HG03558 (cell line): ENCODE measurements around the gene TENT4A.

ENCODE experiments used
- ATAC-seq: cut with Tn5 transposase; IDR thresholded peaks from one replicate; pipeline ENCODE4 v1.9.1; 2021; ENCODE audit warnings: moderate number of reproducible peaks; ENCODE audit not compliant: unreplicated experiment; ENCODE audit errors: extremely low read depth

TENT4A gene

DNA sequence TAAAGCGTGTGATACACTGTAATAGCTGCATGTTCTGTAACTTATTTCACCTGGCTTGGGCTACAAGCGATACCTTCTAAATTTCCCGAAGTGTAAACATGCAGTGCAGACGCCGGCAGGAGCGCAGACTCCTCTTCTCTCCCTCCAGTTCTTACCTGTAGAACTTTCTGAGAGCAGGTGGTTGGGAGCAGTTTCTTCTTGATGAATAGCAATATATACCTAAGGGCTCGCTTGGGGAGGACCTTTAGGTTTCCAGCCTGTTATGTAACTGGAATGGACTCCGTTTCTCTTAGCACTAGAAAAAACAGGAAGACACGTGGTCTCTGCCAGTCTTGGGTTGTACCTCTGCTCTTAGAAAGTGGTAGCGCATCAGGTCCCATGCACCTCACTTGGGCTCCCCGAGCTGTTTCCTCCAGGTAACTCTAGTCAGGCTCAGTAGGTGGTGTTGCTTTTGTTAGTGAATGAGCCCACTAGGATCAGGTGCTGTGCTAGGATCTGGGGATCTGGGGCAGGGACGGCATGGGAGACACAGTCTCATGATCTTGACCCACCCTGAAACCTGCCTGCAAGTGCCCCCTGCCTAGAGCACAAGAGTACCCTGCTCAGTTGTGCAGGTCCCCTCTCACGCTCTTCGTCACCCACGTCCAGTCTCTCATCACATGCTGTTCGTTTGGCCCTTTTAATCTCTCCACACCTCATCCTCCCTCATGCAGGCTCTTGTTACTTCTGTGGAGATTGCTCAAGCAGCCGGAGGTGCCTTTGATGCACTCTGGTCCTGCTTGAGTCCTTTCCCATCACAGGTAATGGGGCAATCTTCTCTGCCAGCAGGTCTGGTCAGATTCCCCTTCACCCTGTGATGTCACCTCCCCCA lies 2.8 kb downstream of the TENT4A start:
- no peak for ATAC-seq

DNA sequence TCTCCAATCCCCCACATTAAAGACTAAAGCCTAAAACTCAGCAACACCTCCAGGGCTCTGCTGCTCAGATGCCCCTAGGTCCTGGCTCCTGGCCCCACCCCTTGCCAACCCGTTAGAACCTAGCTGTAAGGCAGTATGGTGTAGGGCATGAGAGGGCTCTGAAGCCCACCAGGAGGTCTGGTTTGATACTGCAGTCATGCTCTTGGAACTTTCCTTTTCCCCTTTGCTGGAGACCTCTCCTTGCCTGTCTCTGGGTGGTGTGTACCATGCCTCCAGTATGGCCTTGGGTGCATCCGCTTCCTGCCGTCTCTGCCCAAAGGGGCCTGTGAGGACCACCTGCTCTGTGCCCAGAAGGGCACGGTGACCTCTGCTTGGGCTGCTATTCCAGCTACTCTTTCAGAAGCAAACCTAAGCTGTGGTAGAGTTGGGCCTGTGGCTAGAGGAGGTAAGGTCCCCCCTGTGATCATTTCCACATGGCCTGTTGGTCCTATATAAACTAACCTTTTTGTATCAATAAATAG lies 3.5 kb downstream of the TENT4A start:
- no peak for ATAC-seq

DNA sequence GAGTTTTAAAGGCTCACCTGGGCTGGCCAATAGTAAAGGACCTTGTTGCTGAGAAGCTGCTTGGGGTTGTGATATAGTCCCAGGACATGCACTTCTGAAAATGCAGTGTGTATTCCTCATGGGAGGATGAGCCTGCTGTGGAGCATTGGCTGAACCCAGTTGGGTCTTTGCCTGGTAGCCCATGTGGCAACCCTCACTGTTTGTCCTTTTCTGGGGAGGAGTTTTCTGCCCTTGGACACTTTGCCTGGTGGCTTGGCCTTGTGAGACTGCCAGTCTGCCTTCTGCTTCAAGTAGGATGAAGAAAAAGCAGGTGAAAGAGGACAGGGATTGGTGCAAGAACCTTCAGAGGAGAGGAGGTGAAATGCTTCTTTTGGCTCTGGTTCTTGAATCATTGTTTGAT lies 4.0 kb downstream of the TENT4A start:
- ATAC-seq: no peak

DNA sequence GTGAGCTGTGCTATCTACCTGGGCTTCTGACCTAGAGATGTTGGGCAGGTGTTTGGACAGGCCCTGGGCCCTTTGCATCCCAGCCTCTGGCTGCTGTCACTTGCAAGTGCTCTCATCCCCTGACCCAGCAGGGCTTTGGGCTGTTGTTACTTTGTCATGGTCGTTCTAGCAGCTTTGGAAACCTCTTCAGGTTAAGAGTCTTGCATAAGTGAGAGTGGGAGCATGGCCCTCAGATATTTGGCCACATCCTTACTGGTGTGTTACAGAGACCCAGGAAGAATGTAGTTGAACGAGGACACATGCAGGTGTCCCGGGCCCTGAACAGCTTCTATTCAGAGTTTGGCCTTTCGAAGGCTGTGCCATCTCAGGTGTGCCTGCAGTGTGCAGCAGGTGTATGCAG lies 4.5 kb downstream of the TENT4A start:
- ATAC-seq: no peak

DNA sequence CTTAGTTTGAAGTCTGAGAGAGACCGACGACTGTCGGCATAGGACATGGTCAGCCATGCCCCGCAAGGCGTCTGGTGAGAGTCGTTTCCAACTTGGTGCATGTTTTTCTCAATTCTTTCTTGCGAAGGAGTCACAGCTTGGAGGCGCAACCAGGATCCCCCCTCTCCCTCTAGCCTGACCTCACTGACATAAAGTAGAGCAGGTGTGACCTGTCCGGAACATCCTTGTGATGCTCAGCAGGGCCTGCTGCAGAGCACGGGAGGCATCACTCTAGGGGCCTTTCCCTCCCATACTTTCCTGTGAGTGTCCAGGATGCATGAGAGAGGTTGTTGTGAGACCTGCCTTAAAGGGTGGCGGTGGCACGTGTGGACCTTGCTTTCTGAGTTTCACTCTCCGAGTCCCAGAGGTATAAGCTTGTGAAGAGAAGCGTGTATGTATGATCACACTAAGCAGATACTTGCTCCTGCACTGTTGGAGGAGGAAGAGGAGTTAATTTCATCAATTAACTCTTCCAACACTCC lies 5.0 kb downstream of the TENT4A start:
- ATAC-seq: no peak

DNA sequence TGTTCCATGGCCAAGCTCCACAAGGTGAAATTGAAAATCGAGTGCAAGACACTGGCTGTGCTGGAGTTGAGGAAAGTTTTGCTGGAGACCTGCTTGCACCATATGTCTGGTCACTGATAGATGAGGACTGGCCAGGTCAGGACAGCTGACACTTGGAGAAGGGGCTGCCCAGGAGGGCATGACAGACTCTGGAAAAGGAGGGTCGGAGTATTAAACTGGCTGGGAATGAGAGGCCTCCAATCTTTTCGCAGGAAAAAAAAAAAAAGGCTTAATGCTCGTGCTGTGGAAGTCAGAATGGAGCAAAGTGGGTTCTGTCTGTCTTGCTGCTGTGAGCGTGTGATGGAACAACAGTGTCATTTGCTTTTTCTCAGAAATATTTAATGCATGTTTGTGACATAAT lies 5.5 kb downstream of the TENT4A start:
- no peak for ATAC-seq

DNA sequence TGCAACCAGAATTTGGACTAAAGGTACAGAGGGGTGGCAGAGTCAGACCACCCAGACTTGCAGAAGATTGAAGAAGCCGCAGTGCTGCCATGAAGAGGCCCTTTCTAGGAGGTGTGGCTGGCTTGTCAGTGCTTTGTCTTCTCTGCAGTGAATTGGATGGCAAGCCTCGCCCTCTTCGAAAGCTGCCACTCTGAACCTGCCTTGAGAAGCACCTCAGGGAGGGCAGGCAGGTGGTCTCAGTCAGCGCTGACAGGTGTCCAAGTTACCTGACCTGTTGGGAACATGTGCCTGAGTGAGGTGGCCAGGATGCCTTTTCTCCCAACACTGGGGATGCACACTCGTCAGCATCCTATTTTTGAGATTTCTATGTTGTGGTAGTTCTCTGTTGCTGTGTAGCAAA lies 6.2 kb downstream of the TENT4A start:
- no peak for ATAC-seq

DNA sequence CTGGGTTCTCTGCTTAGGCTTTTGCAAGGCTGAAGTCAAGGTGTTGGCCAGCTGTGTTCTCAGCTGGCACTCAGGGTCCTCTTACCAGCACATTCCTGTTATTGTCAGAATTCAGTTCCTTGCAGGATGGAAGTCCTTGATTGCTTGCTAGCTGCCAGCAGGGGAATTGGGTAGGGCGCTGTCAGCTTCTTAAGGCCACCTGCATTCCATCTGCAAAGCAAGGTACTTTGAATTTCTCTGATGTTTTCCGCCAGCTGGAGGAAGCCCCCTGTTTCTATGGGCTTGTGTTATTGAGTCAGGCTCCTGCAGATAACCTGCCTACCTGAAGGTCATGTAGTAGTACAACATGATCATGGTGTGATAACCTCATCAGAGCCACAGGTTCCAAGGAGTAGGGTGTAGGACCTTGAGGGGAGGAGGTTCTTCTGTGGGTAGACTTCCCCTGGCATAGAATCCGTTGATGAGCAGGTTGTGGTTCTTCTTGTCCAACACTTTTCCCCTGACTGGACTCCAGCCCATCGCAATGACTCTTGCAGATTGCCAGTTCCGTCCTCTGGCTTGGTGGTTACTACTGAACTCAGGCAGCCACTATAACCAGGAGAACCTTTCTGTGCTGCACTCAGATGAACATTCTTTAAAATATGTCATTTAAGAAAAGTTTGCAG lies 6.8 kb downstream of the TENT4A start:
- ATAC-seq: no peak

DNA sequence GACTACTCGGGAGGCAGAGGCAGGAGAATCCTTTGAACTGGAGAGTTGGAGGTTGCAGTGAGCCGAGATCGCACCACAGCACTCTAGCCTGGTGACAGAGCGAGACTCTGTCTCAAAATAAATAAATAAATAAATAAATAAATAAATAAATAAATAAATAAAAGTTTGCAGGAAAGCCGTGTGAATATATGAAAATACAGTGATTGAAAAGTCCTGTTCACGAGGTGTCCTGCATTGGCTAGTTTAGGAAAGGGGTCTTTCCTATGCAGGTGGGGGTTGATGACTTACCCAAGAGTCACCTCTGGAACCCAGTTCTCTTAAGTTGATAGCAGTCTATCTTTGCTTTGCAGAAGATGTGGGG lies 7.3 kb downstream of the TENT4A start:
- ATAC-seq: no peak

DNA sequence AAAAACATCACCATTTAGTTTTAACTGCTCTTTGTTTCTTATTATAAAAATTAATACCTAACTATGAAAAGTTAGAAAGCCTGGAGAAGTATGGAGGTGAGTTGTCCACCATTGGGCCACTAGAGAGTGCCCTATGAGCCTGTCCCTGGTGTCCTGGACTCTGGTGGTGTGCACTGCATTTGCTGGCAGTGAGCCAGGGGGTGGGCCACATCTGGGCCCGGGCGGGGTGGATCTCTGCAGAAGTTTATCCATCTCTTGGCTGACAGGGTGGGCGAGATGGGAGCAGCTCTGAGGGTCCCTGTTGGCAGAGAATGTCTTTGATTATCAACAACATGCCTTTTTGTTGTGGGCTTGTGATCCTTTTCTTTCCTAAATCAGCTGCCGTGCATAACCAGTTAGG lies 8.2 kb downstream of the TENT4A start:
- no peak for ATAC-seq

DNA sequence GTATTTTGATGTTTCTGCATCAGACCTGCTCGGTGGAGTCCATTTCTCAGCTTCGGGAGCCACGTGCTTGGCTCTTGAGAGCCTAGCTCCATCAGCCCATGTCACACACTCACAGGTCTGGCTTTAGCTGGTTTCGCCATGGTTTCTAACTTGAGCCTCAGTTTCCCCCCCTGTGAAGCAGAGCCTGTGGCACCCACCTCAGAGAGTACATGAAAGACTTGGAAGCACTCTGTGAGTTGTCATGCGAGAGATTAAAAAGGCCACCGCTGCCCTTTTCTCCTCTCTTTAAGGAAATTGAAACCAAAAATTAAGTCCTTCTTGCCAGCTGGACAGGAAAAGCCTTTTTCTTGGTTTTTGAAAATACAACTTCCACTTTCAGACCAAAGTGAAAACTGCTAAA lies 8.8 kb downstream of the TENT4A start:
- no peak for ATAC-seq

DNA sequence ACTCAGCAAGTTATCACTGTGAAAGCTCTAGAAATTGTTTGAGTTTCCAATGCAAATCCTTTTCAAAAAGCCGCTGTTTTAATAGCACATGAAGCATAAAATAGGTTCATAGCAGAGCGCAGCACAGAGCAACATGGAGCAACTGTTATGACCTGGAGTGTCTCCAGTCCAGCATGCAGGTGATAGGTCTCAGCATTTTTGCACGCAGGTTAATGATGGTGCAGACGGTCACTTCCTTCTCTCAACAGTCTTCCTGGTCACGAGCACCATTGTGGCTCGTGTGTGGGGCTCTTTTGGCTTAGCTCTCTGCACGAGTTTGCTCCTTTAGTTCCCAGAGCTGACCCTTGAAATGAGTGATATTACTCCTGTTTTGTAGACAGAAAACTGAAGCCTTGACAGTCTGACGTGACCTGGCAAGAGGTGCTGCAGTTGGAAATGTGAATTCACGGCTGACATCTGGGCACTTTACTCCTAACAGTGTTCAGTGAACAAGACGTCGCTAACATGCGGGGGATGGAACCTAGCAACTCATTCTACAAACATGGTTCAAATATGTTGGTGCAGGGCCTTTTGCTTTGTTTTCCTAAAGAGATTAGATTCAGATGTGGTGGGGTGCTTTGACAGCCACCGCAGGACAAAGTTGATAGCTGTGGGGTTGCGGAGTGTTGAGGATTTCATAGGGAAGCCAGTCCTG lies 10.0 kb downstream of the TENT4A start:
- no peak for ATAC-seq

DNA sequence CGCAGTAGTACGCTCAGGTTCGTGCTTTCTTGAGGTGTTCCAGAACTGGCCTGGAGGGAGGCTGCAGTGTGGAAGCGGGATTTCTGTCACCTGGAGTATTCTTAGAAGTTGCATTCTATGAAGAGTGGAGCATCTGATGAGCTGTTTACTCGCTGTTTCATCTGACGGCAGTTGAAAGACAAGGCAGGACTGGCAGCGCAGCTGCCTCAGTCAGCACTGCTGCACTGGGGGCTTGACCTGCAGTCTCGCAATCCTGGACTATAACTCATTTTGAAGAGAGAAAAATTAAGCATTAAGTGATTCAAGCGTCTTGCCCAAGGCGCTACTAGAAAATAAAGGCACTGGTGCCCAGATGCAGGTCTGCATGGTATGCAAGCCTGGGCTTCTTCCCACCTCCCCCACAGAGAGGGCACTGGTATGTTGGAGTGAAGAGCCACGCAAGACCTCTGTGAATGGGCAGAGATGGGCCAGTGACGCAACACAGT lies 10.6 kb downstream of the TENT4A start:
- no peak for ATAC-seq

DNA sequence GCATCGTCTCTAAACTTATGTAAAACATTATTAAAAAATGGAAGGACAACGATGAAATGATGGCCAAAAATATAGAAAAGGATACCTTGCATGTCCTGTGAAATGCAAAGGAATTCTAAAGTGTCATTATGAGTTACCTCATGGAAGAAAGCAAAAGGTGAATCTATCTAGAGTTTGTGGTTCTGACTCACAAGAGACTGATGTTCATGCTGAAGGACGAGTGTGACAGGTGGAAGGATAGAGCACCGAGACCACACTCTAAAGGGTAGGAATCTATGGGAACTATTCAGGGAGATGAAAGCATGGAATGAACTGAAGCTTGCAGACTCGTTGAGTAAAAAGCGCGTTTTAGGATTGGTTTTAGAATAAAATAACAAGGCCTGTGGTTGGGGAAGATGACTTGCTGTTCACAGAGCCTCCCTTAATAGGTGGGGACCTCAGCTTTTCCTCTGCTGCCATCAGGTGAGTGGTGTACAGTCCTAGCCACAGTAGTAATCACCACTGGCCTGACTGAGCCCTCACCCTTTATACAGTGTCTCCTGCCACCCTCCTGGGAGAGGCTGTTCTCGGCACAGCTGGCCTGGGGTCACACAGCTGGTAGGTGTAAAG lies 11.2 kb downstream of the TENT4A start:
- ATAC-seq: no peak

DNA sequence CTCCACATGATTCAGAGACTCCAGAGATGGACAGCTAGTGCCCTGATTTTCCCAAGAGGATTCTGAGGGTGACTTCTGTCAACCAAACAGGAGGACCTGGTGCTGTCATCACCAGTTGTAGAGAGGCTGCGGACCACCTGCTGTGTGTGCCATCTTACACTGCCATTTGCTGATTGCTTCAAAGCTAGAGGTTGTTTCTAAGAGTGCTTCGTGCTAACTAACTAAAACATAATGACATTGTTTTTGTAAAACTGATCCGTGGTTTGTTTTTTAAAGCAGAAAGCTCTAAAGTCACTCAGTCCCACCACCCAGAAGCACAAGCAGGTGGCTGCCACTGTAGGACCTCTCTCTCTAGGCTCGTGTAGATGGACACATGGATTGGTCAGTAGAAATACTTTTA lies 12.2 kb downstream of the TENT4A start:
- ATAC-seq: no peak

DNA sequence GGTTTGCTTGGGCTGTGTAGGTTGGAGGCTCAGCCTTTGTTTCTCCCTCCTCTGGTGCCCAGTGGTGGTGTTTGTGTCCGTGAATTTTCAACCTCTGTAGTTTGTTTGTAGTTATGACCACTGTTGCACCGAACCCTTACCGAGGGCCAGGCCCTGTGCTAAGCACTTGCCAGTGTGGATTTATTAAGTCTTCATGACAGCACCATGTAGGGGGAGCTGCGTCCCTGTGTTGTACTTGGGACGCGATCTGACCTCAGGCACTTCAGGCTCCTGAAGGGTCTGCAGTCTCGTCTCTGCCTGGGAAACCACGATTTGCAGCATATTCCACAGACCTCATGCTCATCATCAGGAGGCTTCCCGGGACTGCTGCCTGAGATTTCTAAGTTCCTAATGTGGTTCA lies 12.8 kb downstream of the TENT4A start:
- ATAC-seq: no peak

DNA sequence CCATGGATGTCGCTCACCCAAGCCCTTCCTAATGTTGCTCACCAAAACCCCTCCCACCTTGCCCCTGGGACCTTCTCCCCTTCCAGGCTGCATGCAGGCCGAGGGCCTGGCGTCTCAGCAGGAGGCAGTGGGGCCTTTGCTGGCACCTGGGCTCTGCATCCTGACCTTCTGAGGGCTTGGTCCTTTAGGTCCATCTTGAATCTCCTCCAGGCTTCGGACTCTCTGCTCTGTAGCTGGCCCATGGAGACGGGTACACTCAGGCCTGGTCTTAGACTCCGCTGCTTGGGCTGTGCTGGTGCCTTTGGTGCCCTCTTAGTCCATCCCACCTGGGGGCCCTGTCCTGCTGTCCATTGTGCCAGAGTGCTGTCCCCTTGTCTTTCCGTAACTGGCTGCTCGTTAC lies 14.0 kb downstream of the TENT4A start:
- no peak for ATAC-seq

DNA sequence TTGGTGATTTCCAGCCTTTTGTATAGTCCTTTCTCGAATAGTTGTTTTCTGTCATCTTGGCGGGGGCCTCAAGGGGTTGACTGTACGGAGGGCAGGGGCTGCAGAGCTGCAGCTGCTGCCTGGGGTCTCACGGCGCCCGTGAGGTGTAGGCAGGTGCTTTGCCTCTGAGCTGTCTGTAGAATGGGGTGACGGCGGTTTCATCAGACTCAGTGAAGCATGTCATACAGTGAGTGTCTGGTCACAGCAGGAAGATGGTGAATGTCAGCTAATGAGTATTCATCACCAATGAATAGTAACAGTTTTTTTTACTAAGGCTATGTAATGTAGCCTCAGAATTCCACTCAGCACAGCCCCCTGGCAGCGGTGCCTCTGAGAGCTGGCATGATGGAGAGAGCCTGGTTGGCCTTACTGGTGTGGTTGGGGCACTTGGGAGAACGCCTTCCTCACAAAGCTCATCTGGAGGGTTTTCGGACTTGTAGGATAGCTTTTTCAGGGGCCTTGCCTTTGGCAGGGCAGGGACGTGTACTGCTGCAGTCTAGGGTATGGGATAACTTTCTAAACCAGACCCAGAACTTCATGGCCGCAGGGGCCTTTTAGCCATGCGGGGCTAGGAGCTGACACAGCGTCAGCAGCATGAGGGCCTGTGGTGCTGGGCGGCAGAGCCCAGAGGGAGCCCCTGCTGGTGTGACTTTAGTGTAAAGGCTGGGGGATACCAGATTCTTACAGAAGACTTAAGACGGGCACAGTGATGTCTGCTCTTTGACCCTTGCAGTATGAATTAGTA lies 15.0 kb downstream of the TENT4A start:
- peak; percentile 63 for ATAC-seq

DNA sequence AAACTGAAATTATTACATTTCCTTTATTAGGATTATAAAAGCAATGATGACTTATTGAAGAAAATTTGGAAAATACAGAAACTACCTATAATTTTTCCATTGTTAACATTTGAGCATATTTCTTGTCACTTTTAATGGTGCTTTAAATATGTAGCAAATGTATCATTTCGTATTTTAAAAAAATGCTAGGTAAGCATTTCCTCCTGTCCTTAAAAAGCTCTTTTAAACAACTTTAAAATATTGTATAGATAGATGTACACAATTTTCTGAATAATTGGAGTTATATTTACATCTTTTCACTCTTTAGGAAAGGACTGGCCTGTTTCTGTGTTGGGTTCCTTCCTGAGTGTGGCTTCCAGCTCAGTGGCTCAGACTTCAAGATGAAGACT lies 15.6 kb downstream of the TENT4A start:
- ATAC-seq: no peak
